Right lobe of liver (tissue), 6 donors: ENCODE data around the gene LRRC75A. TPM values are rescaled to one million over a fixed set of nuclear protein-coding genes. Genes with fewer than 3 reads are reported as not detected.

Source experiments
- ATAC-seq, 4 donors: fragments of 200-7000 bp; cut with Tn5 transposase; one replicate each; pipeline ENCODE4 v1.9.1; 2020; ENCODE audit warnings: mild to moderate bottlenecking in 4 of 4, moderate library complexity in 4 of 4
- DNase-seq, 3 donors: peaks; one replicate each; pipeline ENCODE4 v3.0.0-alpha.2; 2020
- H3K27ac ChIP-seq, 3 donors: fragments of 200-600 bp; one replicate each; pipeline ENCODE4 v1.8.0; 2022
- H3K27me3 ChIP-seq, 2 donors: fragments of 200-600 bp; one replicate each; pipeline ENCODE4 v1.8.0; 2022
- H3K36me3 ChIP-seq, 4 donors: fragments of 200-600 bp; sonication (generic) in 1 of 4; one replicate each; pipeline versions ENCODE4 v1.5.1 to v1.8.0; 2017 to 2022; ENCODE audit warnings: control low read depth in 1 of 4
- H3K4me1 ChIP-seq, 4 donors: fragments of 200-600 bp; sonication (generic) in 1 of 4; one replicate each; pipeline versions ENCODE4 v1.5.1 to v1.8.0; 2017 to 2022; ENCODE audit warnings: control low read depth in 1 of 4
- H3K4me3 ChIP-seq, 3 donors: fragments of 200-600 bp; one replicate each; pipeline ENCODE4 v1.8.0; 2022
- H3K9me3 ChIP-seq, 4 donors: fragments of 200-600 bp; sonication (generic) in 1 of 4; one replicate each; pipeline versions ENCODE4 v1.5.1 to v1.8.0; 2017 to 2022; ENCODE audit warnings: control low read depth in 1 of 4
- POLR2A ChIP-seq: fragments of 450-650 bp; IDR thresholded peaks from one replicate; pipeline ENCODE4 v1.6.1; 2017; ENCODE audit warnings: antibody characterized with exemption, mild to moderate bottlenecking
- WGBS: methylation state at CpG from one replicate; pipeline ENCODE4 v1.1.6; 2018; ENCODE audit warnings: low coverage, low lambda C conversion rate; ENCODE audit not compliant: insufficient coverage; ENCODE audit errors: missing lambda C conversion rate; 5-methylcytosine and 5-hydroxymethylcytosine counted together
- intact Hi-C, 2 donors: fragments of 100-400 bp; cut with DNase I; formaldehyde crosslinking; loops; one replicate each; pipeline versions ENCODE4 v1.11.2 to v1.14.1; 2022
- total RNA-seq, 6 experiments: library from RNA; depleted of rRNA in 2 of 6; stranded (reverse); fragments of >200 nt in 2 of 6; fragmentation: NEBNext Ultra II Directional in 3 of 6; extraction: Animal tissue kit (Norgen Biotek cat#: 25700) in 3 of 6; gene quantifications; one replicate each; pipeline versions ENCODE4 v1.1.0 to v1.2.4, GENCODE V29; 2016 to 2023
- TF ChIP-seq, protein P1 (sequence below), 4 donors: fragments of 200-600 bp in 3 of 4; fragments of 450-650 bp in 1 of 4; IDR thresholded peaks; one replicate each; pipeline versions ENCODE4 v1.5.1 to v1.8.0; 2016 to 2022; ENCODE audit warnings: antibody characterized with exemption in 4 of 4, mild to moderate bottlenecking in 2 of 4
- donor health status: DM: no; HTN: yes; CAD: no.
- donor health status: DM: no; HTN: no; CAD: no.
- donor health status: DM: no; HTN: no; CAD: no.
- donor health status: DM: no; HTN: yes; CAD: no.
- donor health status: DM: no; HTN: yes; CAD: no.

LRRC75A gene
- total RNA-seq, 6 experiments from 2014 or later, result 0.12 to 0.62 (median 0.22) TPM

DNA sequence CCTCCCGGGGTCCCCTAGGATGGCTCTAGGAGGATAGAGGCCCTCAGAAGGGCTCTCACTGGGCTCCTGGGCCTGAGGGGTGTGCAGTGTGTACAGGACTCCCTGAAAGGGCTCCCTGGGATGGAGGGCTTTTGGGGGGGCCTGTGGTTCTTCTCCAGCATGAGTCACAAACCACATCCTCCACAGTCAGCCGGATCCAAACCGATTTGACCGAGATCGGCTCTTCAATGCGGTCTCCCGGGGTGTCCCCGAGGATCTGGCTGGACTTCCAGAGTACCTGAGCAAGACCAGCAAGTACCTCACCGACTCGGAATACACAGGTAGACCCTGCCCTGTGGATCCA is 72.1 kb downstream of the LRRC75A start:
- DNase-seq (no peak), ATAC-seq (no peak)
- WGBS, result no CpG with 5 or more reads among the region's 10 CpGs
- no peaks in the 10 kb centered on the region for H3K4me1 ChIP-seq
- no peak overlapping the region for H3K4me3 ChIP-seq
- no peaks in the 10 kb centered on the region for H3K36me3 ChIP-seq
- H3K27me3 ChIP-seq, result no peaks in the 10 kb centered on the region
- TF ChIP-seq, protein P1, sequence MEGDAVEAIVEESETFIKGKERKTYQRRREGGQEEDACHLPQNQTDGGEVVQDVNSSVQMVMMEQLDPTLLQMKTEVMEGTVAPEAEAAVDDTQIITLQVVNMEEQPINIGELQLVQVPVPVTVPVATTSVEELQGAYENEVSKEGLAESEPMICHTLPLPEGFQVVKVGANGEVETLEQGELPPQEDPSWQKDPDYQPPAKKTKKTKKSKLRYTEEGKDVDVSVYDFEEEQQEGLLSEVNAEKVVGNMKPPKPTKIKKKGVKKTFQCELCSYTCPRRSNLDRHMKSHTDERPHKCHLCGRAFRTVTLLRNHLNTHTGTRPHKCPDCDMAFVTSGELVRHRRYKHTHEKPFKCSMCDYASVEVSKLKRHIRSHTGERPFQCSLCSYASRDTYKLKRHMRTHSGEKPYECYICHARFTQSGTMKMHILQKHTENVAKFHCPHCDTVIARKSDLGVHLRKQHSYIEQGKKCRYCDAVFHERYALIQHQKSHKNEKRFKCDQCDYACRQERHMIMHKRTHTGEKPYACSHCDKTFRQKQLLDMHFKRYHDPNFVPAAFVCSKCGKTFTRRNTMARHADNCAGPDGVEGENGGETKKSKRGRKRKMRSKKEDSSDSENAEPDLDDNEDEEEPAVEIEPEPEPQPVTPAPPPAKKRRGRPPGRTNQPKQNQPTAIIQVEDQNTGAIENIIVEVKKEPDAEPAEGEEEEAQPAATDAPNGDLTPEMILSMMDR (IDR thresholded peaks at IDR 0.05), result no peak
- no peak for TF ChIP-seq POLR2A
- no peaks in the 10 kb centered on the region for H3K9me3 ChIP-seq
- intact Hi-C loops, result loop anchor here in 1 of 2 donors (10.0 kb wide), 1 partner anchor 55 kb away; no protein-coding TSS in a partner anchor
- H3K27ac ChIP-seq, result no peak overlapping the region

DNA sequence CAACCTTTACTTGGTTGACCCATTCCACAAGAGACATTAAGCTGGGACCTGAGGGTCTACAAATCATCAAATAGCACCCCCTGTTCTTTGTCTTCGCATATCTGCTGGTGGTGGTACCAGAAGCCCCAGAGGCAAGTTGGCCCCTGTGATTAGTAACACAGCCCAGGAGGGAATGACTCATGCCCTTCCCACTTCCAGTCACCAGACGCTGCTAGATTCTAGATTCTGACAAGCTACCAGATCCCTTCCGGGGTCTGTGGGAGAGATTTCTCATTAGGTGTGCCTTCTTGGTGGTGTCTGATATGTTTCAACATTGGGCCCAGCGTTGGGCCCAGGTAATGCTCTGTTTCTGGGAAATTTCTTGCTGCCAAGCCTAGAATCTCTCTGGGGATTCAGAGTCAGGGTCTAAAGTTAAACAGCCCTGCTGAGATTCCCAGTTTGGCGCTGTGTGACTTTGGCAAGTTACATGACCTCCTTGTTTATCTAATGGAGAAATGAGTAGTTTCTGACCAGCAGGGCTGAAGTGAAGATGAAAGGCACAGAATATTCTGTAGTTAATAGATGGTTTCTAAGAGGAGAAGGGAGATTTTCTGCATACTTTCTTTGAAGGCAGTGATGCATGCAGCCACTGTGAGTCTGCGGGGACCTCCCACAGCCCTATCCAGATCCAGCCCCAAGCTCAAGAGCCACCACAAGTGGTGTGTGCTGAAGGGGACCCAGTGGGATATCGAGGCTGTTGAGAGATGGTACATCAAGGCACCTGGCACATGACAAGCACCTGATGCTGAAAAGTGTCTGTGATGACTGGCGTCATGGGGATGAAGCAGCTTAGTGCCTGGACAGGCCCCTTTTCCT is 72.7 kb downstream of the LRRC75A start:
- WGBS, result 65% methylated on average over 4 of the region's 8 CpGs
- ATAC-seq, result no peak
- DNase-seq, result no peak
- no peak for TF ChIP-seq POLR2A
- TF ChIP-seq, protein P1 (IDR thresholded peaks at IDR 0.05), result no peak
- H3K4me3 ChIP-seq, result no peak overlapping the region
- H3K27ac ChIP-seq, result no peak overlapping the region
- H3K9me3 ChIP-seq, result no peaks in the 10 kb centered on the region
- intact Hi-C loops, result loop anchor here in 1 of 2 donors (10.0 kb wide), 1 partner anchor 54 kb away; no protein-coding TSS in a partner anchor
- no peaks in the 10 kb centered on the region for H3K36me3 ChIP-seq
- H3K27me3 ChIP-seq, result no peaks in the 10 kb centered on the region
- no peaks in the 10 kb centered on the region for H3K4me1 ChIP-seq

DNA sequence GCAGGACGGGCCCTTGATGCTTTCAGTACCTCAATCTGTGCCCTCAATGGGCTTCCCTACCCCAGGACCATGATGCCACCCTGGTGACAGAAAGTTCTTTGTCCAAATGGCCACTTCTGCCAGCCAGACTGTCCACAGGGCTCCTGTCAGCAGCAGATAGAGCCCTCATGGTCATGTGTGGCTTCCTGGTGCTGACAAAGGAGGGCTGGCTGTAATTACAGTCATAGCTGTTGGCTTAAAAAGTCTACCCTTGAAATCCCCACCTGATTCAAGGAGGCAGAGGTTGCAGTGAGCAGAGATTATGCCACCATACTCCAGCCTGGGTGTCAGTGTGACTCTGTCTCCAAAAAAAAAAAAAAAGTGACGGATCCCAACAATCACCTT is 73.3 kb downstream of the LRRC75A start:
- H3K27ac ChIP-seq, result no peak overlapping the region
- H3K27me3 ChIP-seq, result no peaks in the 10 kb centered on the region
- H3K4me3 ChIP-seq, result no peak overlapping the region
- no peak for TF ChIP-seq POLR2A
- TF ChIP-seq, protein P1 (IDR thresholded peaks at IDR 0.05), result no peak
- H3K9me3 ChIP-seq, result no peaks in the 10 kb centered on the region
- H3K4me1 ChIP-seq, result no peaks in the 10 kb centered on the region
- ATAC-seq, result no peak
- 83% methylated on average over 2 of the region's 2 CpGs for WGBS
- H3K36me3 ChIP-seq, result no peaks in the 10 kb centered on the region
- intact Hi-C loops, result loop anchor here in 1 of 2 donors (10.0 kb wide), 1 partner anchor 54 kb away; no protein-coding TSS in a partner anchor
- DNase-seq, result no peak

DNA sequence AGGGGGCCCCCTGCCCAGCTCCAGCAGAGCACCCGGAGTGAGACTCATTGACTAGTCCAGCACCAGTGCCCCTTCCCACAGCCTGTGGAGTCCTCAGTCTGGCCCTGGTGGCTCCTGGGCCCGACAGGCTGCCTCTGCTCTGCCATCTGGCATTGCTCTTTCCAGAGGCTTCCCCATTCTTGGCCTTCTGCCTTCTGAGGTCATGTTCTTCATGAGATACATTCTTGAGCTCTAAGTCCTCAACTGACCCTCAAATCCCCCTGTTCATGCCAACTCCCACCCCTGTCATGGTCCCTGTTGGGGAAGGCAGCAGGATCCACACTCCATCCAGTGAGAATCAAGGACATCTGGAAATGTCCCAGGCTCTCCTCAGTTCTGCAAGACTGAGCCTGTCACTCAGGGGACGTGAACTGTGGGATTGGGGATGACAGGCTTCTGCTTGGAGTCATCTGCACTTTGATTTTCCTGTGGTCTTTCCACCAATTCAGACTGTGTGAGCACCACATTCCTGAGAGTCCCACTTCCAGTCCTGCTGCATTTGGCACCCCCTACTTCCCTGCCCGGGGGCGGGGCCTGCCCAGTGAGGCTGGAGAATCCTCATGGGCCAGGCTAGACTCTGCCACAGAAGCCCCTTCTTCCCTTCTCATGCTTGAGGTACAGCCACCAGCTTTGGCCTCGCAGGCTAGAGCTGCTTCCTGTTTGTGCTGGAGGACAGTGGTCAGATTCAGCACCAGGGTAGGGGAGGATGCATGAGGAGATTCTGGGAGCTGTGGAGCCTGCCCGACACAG is 73.9 kb downstream of the LRRC75A start:
- ATAC-seq (no peak), DNase-seq (no peak)
- H3K4me1 ChIP-seq, result no peaks in the 10 kb centered on the region
- H3K9me3 ChIP-seq, result no peaks in the 10 kb centered on the region
- H3K27me3 ChIP-seq, result no peaks in the 10 kb centered on the region
- no peak overlapping the region for H3K4me3 ChIP-seq
- 25% methylated on average over 2 of the region's 7 CpGs for WGBS
- no peak overlapping the region for H3K27ac ChIP-seq
- no peak for TF ChIP-seq POLR2A
- TF ChIP-seq, protein P1 (IDR thresholded peaks at IDR 0.05), result no peak
- H3K36me3 ChIP-seq, result no peaks in the 10 kb centered on the region
- intact Hi-C loops, result loop anchor here in 1 of 2 donors (10.0 kb wide), 1 partner anchor 53 kb away; no protein-coding TSS in a partner anchor
